Caki2 (cell line): ENCODE data around the gene ITGB6. TPM values are rescaled to one million over a fixed set of nuclear protein-coding genes. Genes with fewer than 3 reads are reported as not detected.
"Not testable (repeated sequence)": the region's sequence is repeated elsewhere in the genome, so short reads cannot be mapped to it uniquely, and the experiment has no call there.

Experiments used
- DNase-seq: peaks from one replicate; pipeline ENCODE4 v3.0.0-alpha.2; 2015; ENCODE audit warnings: low read depth
- in situ Hi-C: cut with HindIII; loops from 2 replicates; pipeline ENCODE4 v1.10.0; 2016; ENCODE audit warnings: low sequenced_read_pairs, low pct_unique_long_range_greater_than_20kb, mixed read lengths
- total RNA-seq: library from RNA; depleted of rRNA; stranded (reverse); fragments of >200 nt; shearing (Covaris generic); gene quantifications from 2 replicates; pipeline ENCODE4 v1.2.3, GENCODE V29; 2014; ENCODE audit warnings: low replicate concordance

The ITGB6 gene
- total RNA-seq, 1 experiment from 2014 or later, result 41.1 TPM

DNA sequence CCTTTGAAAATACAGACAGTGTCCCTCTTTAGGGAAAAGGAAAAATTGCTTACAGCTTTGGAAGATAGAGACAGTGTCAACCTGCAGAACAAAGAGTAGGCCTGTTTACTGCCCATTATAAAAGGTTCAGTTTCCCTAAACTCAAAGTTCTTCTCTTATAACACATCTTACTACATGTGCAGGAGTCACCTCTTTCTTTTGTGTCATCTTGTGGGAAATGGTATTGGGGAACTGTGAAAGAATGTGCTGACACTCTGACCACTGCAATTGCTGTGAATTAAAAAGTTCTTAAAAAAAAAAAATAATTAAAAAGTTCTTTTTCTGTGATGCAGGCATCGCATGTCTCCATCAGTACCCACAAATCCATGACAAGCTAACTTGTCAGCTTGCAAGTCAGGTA is 2.9 kb upstream of the ITGB6 start:
- DNase-seq, result no peak
- in situ Hi-C loops, result no loop called here

DNA sequence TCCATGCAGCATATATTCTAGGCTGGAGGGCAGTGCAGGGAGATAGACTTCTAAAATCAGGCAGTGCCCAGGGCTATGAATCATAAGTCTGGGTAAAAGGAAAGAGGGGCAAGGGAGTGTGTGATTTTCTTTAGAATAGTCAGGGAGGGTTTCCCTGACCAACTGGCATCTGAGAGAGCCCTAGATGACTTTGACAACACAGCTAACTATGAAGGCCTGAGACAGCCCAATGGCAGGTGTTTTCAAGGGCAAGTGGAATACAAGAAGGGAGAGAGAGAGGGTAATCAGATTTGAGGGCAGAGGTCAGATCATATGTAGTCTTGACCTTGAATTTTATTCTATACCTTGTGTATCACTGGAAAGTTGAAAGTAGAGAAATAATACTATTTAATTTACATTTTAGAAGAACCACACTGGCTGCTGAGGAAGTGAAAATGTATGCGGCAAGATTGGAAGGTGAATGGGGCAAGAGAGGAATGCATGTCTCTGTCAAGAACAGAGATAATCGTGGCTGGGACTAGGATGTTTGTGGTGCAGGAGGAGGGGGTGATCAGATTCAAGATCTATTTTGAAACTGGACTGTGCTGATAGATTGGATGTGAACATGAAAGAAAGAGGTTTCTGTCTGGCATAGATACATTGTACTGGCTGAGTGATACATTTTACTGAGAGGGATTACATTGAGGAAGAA is 1.9 kb upstream of the ITGB6 start:
- DNase-seq, result no peak
- in situ Hi-C loops, result no loop called here

DNA sequence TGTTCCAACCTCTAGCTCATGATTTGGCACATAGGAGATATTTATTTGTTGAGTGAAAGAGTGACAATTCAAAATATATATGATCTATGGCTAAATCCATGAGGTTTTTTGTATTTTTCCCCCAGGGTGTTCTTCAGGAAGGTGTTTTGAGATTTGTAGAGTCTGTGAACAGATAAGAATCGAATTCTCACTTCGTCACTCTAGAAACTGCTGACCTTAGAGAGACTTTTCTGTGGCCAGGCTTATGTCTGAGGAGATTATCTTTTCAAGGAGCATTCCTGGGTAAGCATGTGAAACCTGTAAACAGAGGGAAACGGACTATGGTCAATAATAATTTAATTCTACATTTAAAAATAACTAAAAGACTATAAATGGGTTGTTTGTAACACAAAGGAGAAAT is 849 bp upstream of the ITGB6 start:
- no peak for DNase-seq
- in situ Hi-C loops, result no loop called here

DNA sequence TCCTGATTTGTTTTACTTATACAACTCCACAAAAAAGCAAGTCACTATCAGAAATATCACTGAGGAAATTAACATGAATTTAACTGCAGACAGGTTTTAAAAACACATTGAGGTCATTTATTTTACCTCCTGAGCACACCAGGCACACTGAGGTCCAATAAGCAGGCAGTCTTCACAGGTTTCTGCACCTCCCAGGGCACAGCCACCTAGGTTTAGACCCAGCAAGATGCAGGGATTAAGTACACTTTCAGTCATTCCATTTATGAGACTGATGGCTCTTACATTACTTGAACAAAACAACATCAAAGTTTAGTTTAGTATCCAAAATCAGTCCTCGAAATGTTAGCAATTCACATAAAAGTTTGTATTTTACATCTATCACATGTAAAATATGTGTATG is 1.0 kb downstream of the ITGB6 start:
- in situ Hi-C loops, result no loop called here
- no peak for DNase-seq

DNA sequence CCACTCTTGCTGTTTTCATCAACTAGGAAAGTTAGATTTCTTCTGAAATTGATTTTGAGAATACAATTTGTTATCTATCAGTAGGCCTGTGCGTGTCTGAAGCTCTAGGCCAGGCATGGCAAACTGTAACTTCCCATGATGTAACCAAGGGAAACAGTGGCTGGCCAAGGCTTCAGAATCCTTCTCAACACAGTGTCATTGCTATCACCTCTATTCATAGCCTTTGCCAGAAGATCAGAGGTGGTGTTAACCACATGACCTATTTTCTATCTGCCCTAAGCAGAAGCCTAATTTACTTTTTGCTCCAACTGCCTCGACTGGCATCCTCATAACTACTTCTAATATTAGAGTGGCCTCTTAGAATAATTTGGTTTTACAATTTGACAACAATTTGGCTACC is 2.5 kb downstream of the ITGB6 start:
- in situ Hi-C loops, result no loop called here
- DNase-seq, result no peak

DNA sequence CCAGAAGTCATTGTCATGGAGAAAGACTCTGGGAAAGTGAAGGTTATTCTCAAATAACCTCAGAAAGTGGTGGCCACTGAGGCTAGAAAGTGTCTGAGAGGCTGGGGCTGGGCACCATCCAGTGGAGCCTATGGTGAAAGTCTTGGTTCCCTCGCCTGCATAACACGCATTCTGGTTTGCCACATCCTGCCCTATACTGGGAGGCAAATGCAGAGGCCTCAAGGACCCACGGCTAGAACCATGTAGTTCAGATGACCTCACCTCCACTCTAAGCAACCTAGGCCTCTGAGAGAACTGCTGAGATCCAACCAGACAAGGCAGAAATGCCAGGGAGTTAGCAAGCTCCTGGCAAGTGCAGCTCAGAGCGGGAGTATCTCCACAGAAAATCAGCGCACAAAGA is 5.1 kb downstream of the ITGB6 start:
- in situ Hi-C loops, result no loop called here
- DNase-seq, result no peak

DNA sequence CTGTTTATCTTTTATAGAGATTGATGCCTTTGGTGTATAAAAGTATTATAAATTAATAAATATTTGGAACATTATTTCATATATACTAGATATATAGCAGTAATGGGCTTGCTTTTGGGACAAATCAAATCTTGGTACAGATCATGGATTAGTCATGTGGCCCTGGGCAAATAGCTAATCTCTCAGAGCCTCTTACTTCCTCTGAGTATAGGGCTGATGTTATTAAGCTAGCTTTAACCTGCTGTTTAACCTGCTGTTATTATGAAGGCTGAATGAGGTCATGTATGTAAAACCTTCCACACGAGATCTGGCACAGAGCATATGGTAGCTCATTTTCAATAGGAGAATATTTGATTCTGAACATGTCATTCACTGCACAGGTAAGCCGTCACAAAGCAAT is 5.7 kb downstream of the ITGB6 start:
- no peak for DNase-seq
- in situ Hi-C loops, result no loop called here

DNA sequence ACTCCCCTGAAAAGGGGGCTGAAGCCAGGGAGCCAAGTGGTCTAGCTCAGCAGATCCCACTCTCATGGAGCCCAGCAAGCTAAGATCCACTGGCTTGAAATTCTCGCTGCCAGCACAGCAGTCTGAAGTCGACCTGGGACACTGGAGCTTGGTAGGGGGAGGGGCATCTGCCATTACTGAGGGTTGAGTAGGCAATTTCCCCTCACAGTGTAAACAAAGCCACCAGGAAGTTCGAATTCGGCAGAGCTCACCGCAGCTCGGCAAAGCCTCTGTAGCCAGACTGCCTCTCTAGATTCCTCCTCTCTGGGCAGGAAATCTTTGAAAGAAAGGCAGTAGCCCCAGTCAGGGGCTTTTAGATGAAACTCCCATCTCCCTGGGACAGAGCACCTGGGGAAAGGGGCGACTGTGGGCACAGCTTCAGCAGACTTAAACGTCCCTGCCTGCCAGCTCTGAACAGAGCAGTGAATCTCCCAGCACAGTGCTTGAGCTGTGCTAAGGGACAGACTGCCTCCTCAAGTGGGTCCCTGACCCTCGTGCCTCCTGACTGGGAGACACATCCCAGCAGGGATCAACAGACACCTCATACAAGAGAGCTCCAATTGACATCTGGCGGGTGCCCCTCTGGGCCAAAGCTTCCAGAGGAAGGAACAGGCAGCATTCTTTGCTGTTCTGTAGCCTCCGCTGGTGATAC is 18.8 kb downstream of the ITGB6 start:
- in situ Hi-C loops, DNase-seq: not testable (repeated sequence)

DNA sequence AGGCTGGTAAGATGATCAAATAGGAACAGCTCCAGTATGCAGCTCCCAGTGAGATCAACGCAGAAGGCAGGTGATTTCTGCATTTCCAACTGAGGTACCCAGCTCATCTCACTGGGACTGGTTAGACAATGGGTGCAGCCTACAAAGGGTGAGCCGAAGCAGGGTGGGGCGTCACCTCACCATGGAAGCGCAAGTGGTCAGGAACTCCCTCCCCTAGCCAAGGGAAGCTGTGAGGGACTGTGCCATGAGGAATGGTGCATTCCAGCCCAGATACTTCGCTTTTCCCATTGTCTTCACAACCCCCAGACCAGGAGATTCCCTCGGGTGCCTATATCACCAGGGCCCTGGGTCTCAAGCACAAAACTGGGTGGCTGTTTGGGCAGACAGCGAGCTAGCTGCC is 19.4 kb downstream of the ITGB6 start:
- DNase-seq, in situ Hi-C loops: not testable (repeated sequence)

DNA sequence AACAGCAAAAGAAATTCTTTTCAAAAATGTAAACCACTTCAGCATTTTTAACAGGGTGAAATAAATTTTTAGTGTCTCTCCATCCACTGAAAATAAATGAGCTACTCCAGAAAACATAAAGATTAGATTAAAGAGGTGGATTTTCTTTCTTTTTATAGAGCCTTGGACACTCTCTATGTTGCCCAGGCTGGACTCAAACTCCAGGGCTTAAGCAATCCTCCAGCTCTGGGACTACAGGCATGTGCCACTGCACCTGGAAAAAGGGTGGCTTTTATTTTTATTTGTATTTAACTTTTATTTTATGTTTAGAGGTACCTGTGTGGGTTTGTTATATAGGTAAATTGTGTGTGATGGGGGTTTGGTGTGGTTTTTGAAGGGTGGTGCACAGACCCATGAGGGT is 19.9 kb downstream of the ITGB6 start:
- DNase-seq, result no peak
- in situ Hi-C loops, result no loop called here

DNA sequence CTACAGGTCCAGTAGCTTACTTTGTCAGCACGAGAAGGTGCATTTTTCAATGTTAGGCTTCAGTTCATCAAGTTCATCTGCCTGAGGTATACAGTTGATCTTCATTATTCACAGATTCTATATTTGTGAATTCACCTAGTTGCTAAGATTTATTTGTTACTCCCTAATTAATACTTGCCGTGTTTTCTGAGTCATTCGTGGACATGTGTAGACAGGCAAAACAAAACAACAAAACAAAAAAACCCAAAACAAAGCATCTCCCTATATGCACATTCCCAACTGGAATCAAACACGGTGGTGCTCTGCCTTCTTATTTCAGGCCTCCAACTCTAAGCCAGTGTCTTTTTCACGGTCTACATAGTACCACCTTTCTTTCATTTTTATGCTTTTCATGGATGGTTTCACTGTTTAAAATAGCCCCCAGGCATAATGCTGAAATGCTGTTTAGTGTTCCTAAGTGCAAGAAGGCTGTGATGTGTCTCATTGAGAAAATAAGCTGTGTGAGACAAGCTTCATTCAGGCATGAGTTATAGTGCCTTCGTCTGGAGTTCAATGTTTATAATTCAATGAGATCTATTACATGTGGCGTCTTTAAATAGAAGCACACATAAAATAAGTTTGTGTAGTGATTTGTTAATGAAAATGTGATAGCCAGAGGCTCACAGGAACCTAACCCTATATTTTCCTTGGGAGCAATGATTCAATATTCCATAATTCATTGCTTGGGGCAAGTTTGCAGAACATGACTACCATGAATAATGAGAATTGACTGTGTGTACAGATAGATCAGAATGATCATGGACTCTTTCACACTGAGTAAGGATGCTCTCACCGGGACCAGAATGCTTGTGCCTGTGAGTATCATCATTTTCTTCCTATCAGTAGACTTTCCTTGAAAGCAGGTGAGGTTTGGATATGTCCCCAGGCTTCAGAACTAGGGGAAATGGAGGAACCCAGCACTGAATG is 24.6 kb downstream of the ITGB6 start:
- in situ Hi-C loops, result no loop called here
- peak; percentile 26 for DNase-seq

DNA sequence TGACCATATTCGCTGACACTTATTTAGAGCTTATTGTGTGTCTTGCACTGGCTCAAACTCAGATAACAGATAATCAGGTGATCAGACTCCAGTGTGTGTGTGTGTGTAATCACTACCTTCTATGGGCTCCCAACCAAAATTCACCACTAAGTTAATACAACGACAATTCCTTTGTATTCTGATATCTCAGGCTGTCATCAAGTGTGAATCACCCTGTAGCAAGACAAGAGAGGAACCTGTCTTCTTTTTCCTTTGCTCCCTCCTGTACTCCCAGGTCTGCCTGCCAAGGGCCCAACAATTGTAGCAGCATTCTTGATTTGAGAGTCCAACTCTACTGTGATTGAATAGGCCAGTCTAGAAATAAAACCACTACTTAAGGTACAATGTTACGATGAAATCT is 25.8 kb downstream of the ITGB6 start:
- no peak for DNase-seq
- in situ Hi-C loops, result no loop called here

DNA sequence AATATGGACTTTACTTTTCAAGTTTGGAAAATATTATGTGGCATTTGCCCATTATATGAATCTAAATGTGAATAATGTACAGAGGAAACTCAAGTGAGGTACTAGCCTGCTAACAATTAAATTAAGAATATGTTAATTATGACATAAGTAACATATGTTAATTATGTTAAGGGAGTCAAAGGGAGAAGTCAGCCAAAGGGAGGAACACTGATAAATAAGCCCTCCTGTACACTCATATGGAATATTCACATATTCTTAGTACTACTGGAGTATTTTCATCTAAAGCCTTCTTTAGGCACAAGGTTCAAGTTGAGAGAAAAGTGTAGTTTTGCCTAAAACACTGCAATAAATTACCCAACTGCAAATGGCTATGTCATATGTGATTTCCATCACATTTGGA is 30.1 kb downstream of the ITGB6 start:
- in situ Hi-C loops, result no loop called here
- no peak for DNase-seq

DNA sequence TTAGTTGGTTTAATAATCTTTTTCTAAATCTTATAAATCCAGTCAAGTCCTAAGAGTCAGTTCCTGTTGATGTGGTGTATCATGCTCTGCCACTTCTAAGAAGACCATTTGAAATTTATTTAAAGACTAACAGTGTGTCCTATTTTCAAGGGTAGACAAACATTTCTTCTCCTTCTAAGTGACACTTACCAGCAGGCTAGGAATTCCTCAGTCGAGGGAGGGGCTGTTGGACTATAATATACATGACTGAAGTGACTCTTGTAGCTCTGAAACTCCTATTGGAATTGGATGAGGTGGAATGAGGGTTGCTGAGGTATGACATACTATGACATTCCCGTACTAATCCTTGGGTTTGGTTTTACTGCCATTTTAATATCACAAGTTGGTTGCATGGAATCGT is 30.6 kb downstream of the ITGB6 start:
- peak; percentile 53 for DNase-seq
- in situ Hi-C loops, result no loop called here

DNA sequence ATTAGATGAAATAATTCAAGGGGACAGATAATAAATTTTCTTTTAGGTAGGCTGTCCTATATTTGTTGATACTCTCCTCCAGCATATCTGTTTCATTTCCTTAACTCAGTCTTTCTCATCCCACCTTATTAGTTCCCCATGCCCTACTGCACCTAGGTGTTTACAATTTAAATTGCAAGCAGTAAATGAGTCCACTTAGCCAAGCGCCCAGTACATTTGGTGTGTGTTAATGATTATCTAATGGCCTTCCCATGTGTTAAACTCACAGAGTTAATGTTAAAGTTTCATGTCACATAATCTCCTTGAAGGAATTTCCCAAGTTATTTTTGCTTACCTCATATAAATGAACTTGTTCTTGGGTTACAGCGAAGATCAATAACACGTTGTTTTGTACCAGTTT is 31.2 kb downstream of the ITGB6 start:
- in situ Hi-C loops, result no loop called here
- DNase-seq, result peak; percentile 66

DNA sequence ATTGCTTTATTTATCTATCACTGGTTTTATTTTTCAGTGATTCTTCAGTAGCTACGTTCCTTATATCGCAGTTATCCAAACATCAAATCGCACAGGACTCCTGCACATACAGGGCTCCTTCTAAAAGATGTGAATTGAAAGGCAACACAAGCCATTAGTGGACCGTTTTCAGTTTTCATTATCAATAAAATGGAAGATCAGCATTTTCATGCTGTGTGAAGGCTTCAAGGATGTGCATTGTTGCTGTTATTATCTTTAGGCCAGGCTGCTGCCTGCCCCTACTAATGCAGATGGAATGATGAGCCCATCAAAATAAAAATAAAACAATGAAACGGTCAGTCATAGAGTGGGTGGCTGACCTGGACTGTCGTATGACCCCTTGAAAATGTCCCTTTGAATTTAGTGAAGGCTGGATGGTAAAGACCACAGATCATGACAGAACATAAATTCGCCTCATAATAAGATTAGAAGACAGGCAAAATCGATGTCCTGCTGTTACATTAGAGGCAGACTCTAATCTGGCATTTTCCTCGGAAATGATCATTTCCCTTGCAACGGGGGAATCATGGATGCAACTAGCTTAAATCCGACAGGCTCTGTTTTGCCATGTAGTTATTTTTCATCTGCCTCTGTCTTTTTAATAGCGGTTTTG is 32.9 kb downstream of the ITGB6 start:
- DNase-seq, result no peak
- in situ Hi-C loops, result no loop called here

DNA sequence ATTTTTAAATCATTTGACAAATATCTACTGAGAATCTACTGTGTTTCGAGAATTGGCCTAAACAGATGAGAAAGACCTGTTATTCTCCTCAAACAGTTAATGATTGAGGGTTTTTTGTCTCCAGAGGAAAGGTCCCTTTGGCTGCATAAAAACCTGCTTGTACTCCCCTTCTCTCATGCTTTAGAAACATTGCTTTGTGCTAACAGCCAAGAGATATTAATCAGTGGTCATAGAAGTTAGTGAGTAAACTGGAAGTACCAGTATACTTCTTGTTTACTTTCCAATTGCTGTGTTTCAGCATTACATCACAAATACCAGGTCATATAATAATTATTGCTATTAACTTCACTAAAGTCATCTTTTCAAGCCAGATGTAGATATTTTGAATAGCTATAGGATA is 34.1 kb downstream of the ITGB6 start:
- in situ Hi-C loops, result no loop called here
- no peak for DNase-seq

DNA sequence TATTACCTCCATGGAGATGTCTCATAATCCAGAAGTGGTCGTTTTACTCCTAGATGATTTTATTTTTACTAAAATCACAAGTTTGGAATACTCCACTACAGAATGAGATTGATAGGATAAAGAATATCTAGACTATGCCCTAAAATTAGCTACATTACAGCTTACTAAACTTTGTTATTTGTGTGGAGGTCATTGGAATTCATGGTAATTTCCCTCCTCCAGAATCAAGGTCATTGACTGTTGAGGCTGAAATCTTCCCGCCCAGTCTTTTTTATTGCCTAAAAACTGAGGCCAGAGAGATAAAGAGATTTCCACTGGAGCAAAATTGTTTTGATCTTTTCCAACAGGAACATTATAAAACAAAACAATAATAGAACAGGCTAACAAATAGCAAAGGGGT is 35.0 kb downstream of the ITGB6 start:
- in situ Hi-C loops, result no loop called here

More for the DNA sequence above, 35.0 kb downstream of the ITGB6 start:
- DNase-seq, result no peak
